Myocyte (in vitro differentiated cells): ENCODE measurements around the gene MYLK3. TPM values are rescaled to one million over a fixed set of nuclear protein-coding genes. Genes with fewer than 3 reads are reported as not detected.
"Not testable (repeated sequence)": the region's sequence is repeated elsewhere in the genome, so short reads cannot be mapped to it uniquely, and the experiment has no call there.

ENCODE experiments used
- DNase-seq: peaks from one replicate; pipeline ENCODE4 v3.0.0-alpha.2; 2012; ENCODE audit warnings: low read depth
- total RNA-seq: library from RNA; depleted of rRNA; stranded (reverse); fragments of >200 nt; gene quantifications from 2 replicates; pipeline ENCODE4 v1.2.3, GENCODE V29; 2014

Gene MYLK3
- total RNA-seq, 1 donor from 2014 or later: 0.51 TPM

- DNase-seq: peak; percentile 22
Observed at GRCh38 chr16:46690281-46691178, 57.6 kb downstream of the MYLK3 start.

GRCh38 chr16:46689365-46690280 is 58.5 kb downstream of the MYLK3 start, which contains the start of gene ORC6:
ORC6 (plus strand) TSS chr16:46689659; CDS start chr16:46689706, 47 bp downstream.
- peak; percentile 97 for DNase-seq

GRCh38 chr16:46688654-46689364 is 59.3 kb downstream of the MYLK3 start, which contains the start of gene VPS35:
VPS35 (minus strand) TSS chr16:46689178; CDS start chr16:46689133, 45 bp downstream.
- peak; percentile 99 for DNase-seq

GRCh38 chr16:46688101-46688653 is 60.0 kb downstream of the MYLK3 start:
- no peak for DNase-seq

- DNase-seq: no peak
Observed at GRCh38 chr16:46687486-46687885, 60.7 kb downstream of the MYLK3 start.

GRCh38 chr16:46686815-46687473 is 61.2 kb downstream of the MYLK3 start:
- DNase-seq: no peak

- DNase-seq: not testable (repeated sequence)
Observed at GRCh38 chr16:46681867-46682266, 66.3 kb downstream of the MYLK3 start.

GRCh38 chr16:46677943-46678342 is 70.2 kb downstream of the MYLK3 start:
- DNase-seq: not testable (repeated sequence)

GRCh38 chr16:46673320-46674013 is 74.7 kb downstream of the MYLK3 start:
- DNase-seq: peak; percentile 64

GRCh38 chr16:46662123-46662522 is 86.0 kb downstream of the MYLK3 start:
- no peak for DNase-seq

GRCh38 chr16:46658925-46659324 is 89.2 kb downstream of the MYLK3 start:
- DNase-seq: peak; percentile 32

Other genes starting within 250 kb of the MYLK3 start
- 0.88 and 3.2 TPM in 2 replicates for gene SHCBP1, start 127.0 kb downstream of the MYLK3 start, total RNA-seq
- 69.3 and 113 TPM in 2 replicates for gene VPS35, start 59.2 kb downstream of the MYLK3 start, total RNA-seq
- gene ORC6, start 58.7 kb downstream of the MYLK3 start, total RNA-seq: 2.4 and 5.6 TPM in 2 replicates
- 30.6 and 33.6 TPM in 2 replicates for gene C16orf87, start 82.8 kb upstream of the MYLK3 start, total RNA-seq
- 17.0 and 22.1 TPM in 2 replicates for gene GPT2, start 136.0 kb upstream of the MYLK3 start, total RNA-seq
- gene DNAJA2, start 225.3 kb upstream of the MYLK3 start, total RNA-seq: 65.3 and 73.0 TPM in 2 replicates